ENCODE measurements around the gene PCYOX1L.
"Not testable (repeated sequence)": the region's sequence is repeated elsewhere in the genome, so short reads cannot be mapped to it uniquely, and the experiment has no call there.

Gene PCYOX1L

GRCh38 chr5:149388498-149389190, 30.8 kb downstream of the PCYOX1L start:
- no peak for DNase-seq

- DNase-seq, result no peak
These were observed 32.0 kb downstream of the PCYOX1L start for GRCh38 chr5:149389552-149390495.

- not testable (repeated sequence) for DNase-seq
These were observed 33.2 kb downstream of the PCYOX1L start for GRCh38 chr5:149391076-149391475.

GRCh38 chr5:149391524-149391923, 33.7 kb downstream of the PCYOX1L start:
- DNase-seq, result no peak

- DNase-seq, result no peak
These were observed 34.9 kb downstream of the PCYOX1L start for GRCh38 chr5:149392718-149393117.

- not testable (repeated sequence) for DNase-seq
These were observed 37.1 kb downstream of the PCYOX1L start for GRCh38 chr5:149394996-149395395.

- DNase-seq, result no peak
These were observed 39.7 kb downstream of the PCYOX1L start for GRCh38 chr5:149397530-149397929.

- not testable (repeated sequence) for DNase-seq
These were observed 41.0 kb downstream of the PCYOX1L start for GRCh38 chr5:149398747-149399266.

GRCh38 chr5:149399775-149400174, 41.9 kb downstream of the PCYOX1L start:
- no peak for DNase-seq

- no peak for DNase-seq
These were observed 42.5 kb downstream of the PCYOX1L start for GRCh38 chr5:149400304-149400703.

GRCh38 chr5:149401051-149401450, 43.2 kb downstream of the PCYOX1L start:
- DNase-seq, result no peak

GRCh38 chr5:149402291-149402690, 44.4 kb downstream of the PCYOX1L start:
- DNase-seq, result no peak

- DNase-seq, result no peak
These were observed 46.3 kb downstream of the PCYOX1L start for GRCh38 chr5:149403923-149404745.

GRCh38 chr5:149404746-149405549, 47.1 kb downstream of the PCYOX1L start:
- DNase-seq, result no peak

- DNase-seq, result no peak
These were observed 47.8 kb downstream of the PCYOX1L start for GRCh38 chr5:149405550-149406202.

- DNase-seq, result no peak
These were observed 48.5 kb downstream of the PCYOX1L start for GRCh38 chr5:149406203-149406978.

- DNase-seq, result no peak
These were observed 49.1 kb downstream of the PCYOX1L start for GRCh38 chr5:149406979-149407306.

GRCh38 chr5:149407323-149408251, 49.7 kb downstream of the PCYOX1L start:
- DNase-seq, result no peak

Data from central memory CD4-positive, alpha-beta T cell (primary cell).